A549 (cell line): ENCODE results near the gene TMEM218. TPM values are rescaled to one million over a fixed set of nuclear protein-coding genes. Genes with fewer than 3 reads are reported as not detected.

Experiments used
- ATAC-seq, 2 experiments: fragments of 200-7000 bp in 1 of 2; fragments of >200 bp in 1 of 2; cut with Nextera tagmentation in 1 of 2; cut with Tn5 transposase in 1 of 2; 3 replicates each; pipeline versions ENCODE4 v1.8.0 to v1.9.1; 2018 to 2020; ENCODE audit warnings: mild to moderate bottlenecking in 1 of 2, moderate library complexity in 1 of 2
- CTCF ChIA-PET: fragments of 300-600 bp; sonication (Branson Sonifier 250); formaldehyde crosslinking; extraction: SDS; loops from one replicate; lab custom pipeline; 2021; ENCODE audit warnings: antibody characterized with exemption, inconsistent platforms; lab: Yijun Ruan, JAX
- POLR2A ChIA-PET: fragments of 350-600 bp; formaldehyde crosslinking; extraction: SDS; loops from one replicate; lab custom pipeline; 2021; ENCODE audit warnings: antibody characterized with exemption, inconsistent platforms; lab: Yijun Ruan, JAX
- DNase-seq, 2 experiments: peaks; one replicate each; pipeline versions ENCODE4 v3.0.0 to v3.0.0-alpha.2; 2011 to 2016; ENCODE audit warnings: low read depth in 1 of 2, low spot score in 1 of 2
- FAIRE-seq: peaks from 2 replicates; lab custom pipeline; 2011; peaks lifted over from hg19 to GRCh38; lab: Jason Lieb, UNC
- H3K27ac ChIP-seq, 2 experiments: fragments of >200 bp; sonication (Bioruptor Twin); formaldehyde crosslinking; 3 replicates each; pipeline ENCODE4 v1.5.1; 2016 to 2017
- H3K4me1 ChIP-seq: fragments of >200 bp; sonication (Bioruptor Twin); formaldehyde crosslinking; 3 replicates; pipeline ENCODE4 v1.6.1; 2016
- H3K4me2 ChIP-seq: fragments of >200 bp; sonication (Bioruptor Twin); formaldehyde crosslinking; 3 replicates; pipeline ENCODE4 v1.6.1; 2016
- H3K4me3 ChIP-seq: fragments of >200 bp; sonication (Bioruptor Twin); formaldehyde crosslinking; 3 replicates; pipeline ENCODE4 v1.5.1; 2016
- H3K9me3 ChIP-seq: fragments of >200 bp; sonication (Bioruptor Twin); formaldehyde crosslinking; 3 replicates; pipeline ENCODE4 v1.6.1; 2016
- CBX2 ChIP-seq: fragments of 200-600 bp; sonication (generic); IDR thresholded peaks from 2 replicates; pipeline ENCODE4 v1.6.1; 2016; ENCODE audit warnings: low read depth, mild to moderate bottlenecking, borderline replicate concordance
- CEBPB ChIP-seq, 2 experiments: fragments of >200 bp in 1 of 2; sonication (Bioruptor Twin) in 1 of 2; formaldehyde crosslinking in 1 of 2; IDR thresholded peaks; 2 replicates each; pipeline ENCODE4 v1.6.1; 2012 to 2016
- CHD2 ChIP-seq: fragments of 150-350 bp; IDR thresholded peaks from 2 replicates; pipeline ENCODE4 v1.6.1; 2014; ENCODE audit warnings: low read length; ENCODE audit not compliant: partially characterized antibody
- E2F6 ChIP-seq: IDR thresholded peaks from 2 replicates; pipeline ENCODE4 v1.6.1; 2012; ENCODE audit warnings: low read depth, borderline replicate concordance
- EHMT2 ChIP-seq: fragments of 200-600 bp; sonication (generic); IDR thresholded peaks from 2 replicates; pipeline ENCODE4 v1.6.1; 2016; ENCODE audit warnings: antibody characterized with exemption, low read depth, mild to moderate bottlenecking, moderate library complexity
- ELK1 ChIP-seq: fragments of 150-350 bp; IDR thresholded peaks from 2 replicates; pipeline ENCODE4 v1.6.1; 2014; ENCODE audit warnings: low read depth, mild to moderate bottlenecking, low read length
- ESRRA ChIP-seq: fragments of 150-350 bp; IDR thresholded peaks from 2 replicates; pipeline ENCODE4 v1.6.1; 2014; ENCODE audit warnings: mild to moderate bottlenecking, low read length, borderline replicate concordance
- FOSL2 ChIP-seq, 2 experiments: fragments of 450-650 bp in 1 of 2; fragments of >200 bp in 1 of 2; sonication (Bioruptor Twin) in 1 of 2; formaldehyde crosslinking; IDR thresholded peaks; 2 replicates each; pipeline versions ENCODE4 v1.5.0 to v1.6.1; 2016 to 2020; ENCODE audit warnings: mild to moderate bottlenecking in 1 of 2, moderate library complexity in 1 of 2
- HEYL ChIP-seq: fragments of 250-450 bp; sonication (Bioruptor Pico); IDR thresholded peaks from 2 replicates; pipeline ENCODE4 v1.8.0; 2021; ENCODE audit warnings: mild to moderate bottlenecking, moderate library complexity
- HOXA7 ChIP-seq: fragments of 250-450 bp; sonication (Bioruptor Pico); IDR thresholded peaks from 2 replicates; pipeline ENCODE4 v1.5.0; 2020; ENCODE audit warnings: mild to moderate bottlenecking, moderate library complexity
- HOXB13 ChIP-seq: fragments of 250-450 bp; sonication (Bioruptor Pico); IDR thresholded peaks from 2 replicates; pipeline ENCODE4 v1.5.0; 2020; ENCODE audit warnings: low read depth, mild to moderate bottlenecking, moderate library complexity
- JUN ChIP-seq, 2 experiments: fragments of >200 bp; sonication (Bioruptor Twin); formaldehyde crosslinking; IDR thresholded peaks; 2 replicates in 1 of 2; 3 replicates in 1 of 2; pipeline ENCODE4 v1.6.1; 2016 to 2017
- JUNB ChIP-seq: fragments of >200 bp; sonication (Bioruptor Twin); formaldehyde crosslinking; IDR thresholded peaks from 2 replicates; pipeline ENCODE4 v1.6.1; 2016
- KDM1A ChIP-seq: fragments of 200-600 bp; sonication (generic); IDR thresholded peaks from 2 replicates; pipeline ENCODE4 v1.6.1; 2016; ENCODE audit warnings: low read depth, mild to moderate bottlenecking
- MAX ChIP-seq: IDR thresholded peaks from 2 replicates; pipeline ENCODE4 v1.6.1; 2012
- MYC ChIP-seq: IDR thresholded peaks from 2 replicates; pipeline ENCODE4 v1.6.1; 2012; ENCODE audit warnings: mild to moderate bottlenecking, inconsistent platforms, low read length, improper control_type of control experiment, borderline replicate concordance
- NFE2L2 ChIP-seq: fragments of 150-350 bp; conservative IDR thresholded peaks from 2 replicates; pipeline ENCODE4 v1.6.1; 2014; ENCODE audit warnings: low read length
- NPAS2 ChIP-seq: fragments of 250-450 bp; sonication (Bioruptor Pico); IDR thresholded peaks from 2 replicates; pipeline ENCODE4 v1.8.0; 2022; ENCODE audit warnings: mild to moderate bottlenecking, moderate library complexity, borderline replicate concordance
- NR3C1 ChIP-seq: fragments of >200 bp; sonication (Bioruptor Twin); formaldehyde crosslinking; IDR thresholded peaks from 3 replicates; pipeline ENCODE4 v1.6.1; 2017
- PBX3 ChIP-seq: IDR thresholded peaks from 2 replicates; pipeline ENCODE4 v1.6.1; 2012
- RARB ChIP-seq: fragments of 250-450 bp; sonication (Bioruptor Pico); IDR thresholded peaks from 2 replicates; pipeline ENCODE4 v1.8.0; 2021; ENCODE audit warnings: mild to moderate bottlenecking, moderate library complexity
- ZC3H11A ChIP-seq: fragments of 450-650 bp; IDR thresholded peaks from 2 replicates; pipeline ENCODE4 v1.6.1; 2014; ENCODE audit warnings: antibody characterized with exemption, mild to moderate bottlenecking
- ZFP36 ChIP-seq: fragments of 450-650 bp; IDR thresholded peaks from 2 replicates; pipeline ENCODE4 v1.6.1; 2014; ENCODE audit warnings: borderline replicate concordance; ENCODE audit not compliant: partially characterized antibody
- WGBS: methylation state at CpG from one replicate; pipeline ENCODE4 v1.1.6; 2017; ENCODE audit errors: missing lambda C conversion rate; 5-methylcytosine and 5-hydroxymethylcytosine counted together
- polyA plus RNA-seq, 4 experiments: library from polyadenylated mRNA; depleted of rRNA in 3 of 4; stranded (reverse); fragments of >200 nt; fragmentation: RNase III in 1 of 4; extraction: RNeasy Plus Mini Kit Qiagen cat#74134 plus additional on column Dnase treatment in 1 of 4; gene quantifications; 2 replicates in 3 of 4; 3 replicates in 1 of 4; pipeline ENCODE4 v1.2.3, GENCODE V29; 2011 to 2017

Gene TMEM218
- polyA plus RNA-seq, 2 of the 4 experiments (the other 2 are of a cell fraction): 29.1 to 34.6 TPM

GRCh38 chr11:125123194-125123946 lies 11.9 kb upstream of the TMEM218 start (continued):
- TF ChIP-seq ZC3H11A: no peak
- no peak for TF ChIP-seq FOSL2 (IDR thresholded peaks at IDR 0.05)
- TF ChIP-seq FOSL2 (CRISPR knock-in tag; IDR thresholded peaks at IDR 0.05): no peak
- TF ChIP-seq RARB (CRISPR knock-in tag): no peak
- TF ChIP-seq CBX2: no peak
- TF ChIP-seq EHMT2: no peak
- TF ChIP-seq HEYL: no peak
- no peak for TF ChIP-seq ZFP36

- FAIRE-seq: no peak
- TF ChIP-seq ZC3H11A (no peak), NFE2L2 (no peak), KDM1A (no peak), PBX3 (no peak), RARB (CRISPR knock-in tag) (no peak), CEBPB (IDR thresholded peaks at IDR 0.05) (no peak), MYC (no peak), HOXB13 (no peak), JUNB (no peak), JUN (IDR thresholded peaks at IDR 0.05) (no peak), NR3C1 (no peak), MAX (no peak), HOXA7 (CRISPR knock-in tag) (no peak), HEYL (no peak), ESRRA (no peak), ELK1 (no peak), NPAS2 (CRISPR knock-in tag) (no peak), CHD2 (no peak), E2F6 (no peak), FOSL2 (IDR thresholded peaks at IDR 0.05) (no peak), FOSL2 (CRISPR knock-in tag; IDR thresholded peaks at IDR 0.05) (no peak)
- no peak for ATAC-seq
- Histone ChIP-seq H3K4me2 (no peak overlapping the region), H3K9me3 (peaks cover 3% of the 10 kb centered on the region; the same call in 1 of the 3 replicates), H3K27ac (no peak overlapping the region), H3K4me3 (no peak overlapping the region), H3K4me1 (no peaks in the 10 kb centered on the region; the same call in 2 of the 3 replicates)
- 79% methylated on average over 4 of the region's 4 CpGs for WGBS
- CTCF ChIA-PET: interaction anchor here (1.6 kb wide), 1 partner anchor 47 kb away, joined by 3 read pairs; the partner anchor contains the start of gene PKNOX2
- DNase-seq: no peak
- POLR2A ChIA-PET: no interaction called here
These were observed 6.0 kb upstream of the TMEM218 start for GRCh38 chr11:125117429-125117828.
